ENCODE results near the gene KLK1.
"Not testable (repeated sequence)": the region's sequence is repeated elsewhere in the genome, so short reads cannot be mapped to it uniquely, and the experiment has no call there.

KLK1 gene

GRCh38 chr19:50770888-50771287 lies 52.7 kb downstream of the KLK1 start:
- no peaks in the 10 kb centered on the region for H3K36me3 ChIP-seq (ENCODE audit: control insufficient read depth in 5 of 5, insufficient read depth in 5 of 5, low read length in 5 of 5)
- H3K27me3 ChIP-seq (ENCODE audit: control insufficient read depth in 5 of 5, insufficient read depth in 4 of 5, low read length in 5 of 5): peaks cover 0 to 13% (median 9%) of the 10 kb centered on the region in 5 donors
- no peak overlapping the region for H3K4me3 ChIP-seq (ENCODE audit: low read depth in 1 of 5, low read length in 5 of 5)
- H3K27ac ChIP-seq (ENCODE audit: low read depth, low read length): no peak overlapping the region
- H3K4me1 ChIP-seq (ENCODE audit: control insufficient read depth in 5 of 5, insufficient read depth in 5 of 5, low read length in 5 of 5): no peaks in the 10 kb centered on the region
- no peak overlapping the region for H3K9ac ChIP-seq (ENCODE audit: low read length in 5 of 5)
- H3K9me3 ChIP-seq (ENCODE audit: control insufficient read depth in 5 of 5, low read length in 5 of 5): peaks cover 0 to 3% (median 0%) of the 10 kb centered on the region in 5 donors

DNA sequence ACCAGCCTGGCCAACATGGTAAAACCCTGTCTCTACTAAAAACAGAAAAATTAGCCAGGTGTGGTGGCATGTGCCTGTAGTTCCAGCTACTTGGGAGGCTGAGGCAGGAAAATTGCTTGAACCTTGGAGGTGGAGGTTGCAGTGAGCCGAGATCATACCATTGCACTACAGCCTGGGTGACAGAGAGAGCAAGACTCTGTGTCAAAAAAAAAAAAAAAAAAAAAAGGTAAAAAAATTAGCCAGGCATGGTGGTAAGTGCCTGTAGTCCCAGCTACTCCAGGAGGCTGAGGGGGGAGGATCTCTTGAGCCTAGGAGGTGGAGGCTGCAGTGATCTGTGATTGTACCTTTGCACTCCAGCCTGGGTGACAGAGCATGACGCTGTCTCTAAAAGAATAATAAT lies 53.4 kb downstream of the KLK1 start, which contains the start of gene GPR32:
Gene GPR32, plus strand, starts transcription at position 301 of the 400 bp plus-strand sequence. CDS start 137 bp downstream, outside the sequence.
- not testable (repeated sequence) for H3K9me3 ChIP-seq (ENCODE audit: control insufficient read depth in 5 of 5, low read length in 5 of 5); H3K4me1 ChIP-seq (ENCODE audit: control insufficient read depth in 5 of 5, insufficient read depth in 5 of 5, low read length in 5 of 5); H3K27ac ChIP-seq (ENCODE audit: low read depth, low read length); H3K9ac ChIP-seq (ENCODE audit: low read length in 5 of 5); H3K4me3 ChIP-seq (ENCODE audit: low read depth in 1 of 5, low read length in 5 of 5); H3K36me3 ChIP-seq (ENCODE audit: control insufficient read depth in 5 of 5, insufficient read depth in 5 of 5, low read length in 5 of 5)
- peaks cover 0 to 13% (median 9%) of the 10 kb centered on the region in 5 donors for H3K27me3 ChIP-seq (ENCODE audit: control insufficient read depth in 5 of 5, insufficient read depth in 4 of 5, low read length in 5 of 5)

Measured in subcutaneous abdominal adipose tissue (tissue), 5 donors.